ENCODE results near the gene ADGRF5.

DNA sequence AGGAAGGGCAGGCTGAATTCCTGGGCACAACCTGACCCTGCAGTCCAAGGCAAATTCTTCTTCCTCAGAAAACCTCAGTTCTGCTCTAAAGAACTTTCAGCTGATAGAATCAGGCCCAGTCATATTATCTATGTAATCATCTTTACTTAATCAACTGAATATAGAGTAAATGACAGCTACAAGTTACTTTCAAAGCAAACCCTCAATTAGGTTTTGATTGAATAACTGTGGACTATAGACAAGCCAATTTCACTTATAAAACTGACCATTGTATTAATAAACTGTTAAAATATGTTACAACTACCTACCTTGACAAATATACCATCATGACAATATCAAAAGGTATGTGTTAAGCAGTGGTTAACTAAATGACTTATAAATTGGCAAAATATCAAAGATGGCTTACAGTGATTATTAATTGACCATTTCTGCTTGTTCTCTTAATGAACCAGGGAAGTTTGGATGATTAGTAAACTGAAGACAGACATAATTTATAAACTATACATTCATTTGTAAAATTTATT, 46.1 kb upstream of the ADGRF5 start:
- TF ChIP-seq CTCF (IDR thresholded peaks at IDR 0.05; ENCODE audit: low read length): no peak
- TF ChIP-seq EZH2 (IDR thresholded peaks at IDR 0.05; ENCODE audit: borderline replicate concordance, low read length): no peak
